NCI-H69 (cell line): ENCODE data around the gene AP4S1.
"Not testable (repeated sequence)": the region's sequence is repeated elsewhere in the genome, so short reads cannot be mapped to it uniquely, and the experiment has no call there.

Experiments
- DNase-seq: peaks from one replicate; lab custom pipeline; 2025; lab: John Stamatoyannopoulos, UW

The AP4S1 gene

DNA sequence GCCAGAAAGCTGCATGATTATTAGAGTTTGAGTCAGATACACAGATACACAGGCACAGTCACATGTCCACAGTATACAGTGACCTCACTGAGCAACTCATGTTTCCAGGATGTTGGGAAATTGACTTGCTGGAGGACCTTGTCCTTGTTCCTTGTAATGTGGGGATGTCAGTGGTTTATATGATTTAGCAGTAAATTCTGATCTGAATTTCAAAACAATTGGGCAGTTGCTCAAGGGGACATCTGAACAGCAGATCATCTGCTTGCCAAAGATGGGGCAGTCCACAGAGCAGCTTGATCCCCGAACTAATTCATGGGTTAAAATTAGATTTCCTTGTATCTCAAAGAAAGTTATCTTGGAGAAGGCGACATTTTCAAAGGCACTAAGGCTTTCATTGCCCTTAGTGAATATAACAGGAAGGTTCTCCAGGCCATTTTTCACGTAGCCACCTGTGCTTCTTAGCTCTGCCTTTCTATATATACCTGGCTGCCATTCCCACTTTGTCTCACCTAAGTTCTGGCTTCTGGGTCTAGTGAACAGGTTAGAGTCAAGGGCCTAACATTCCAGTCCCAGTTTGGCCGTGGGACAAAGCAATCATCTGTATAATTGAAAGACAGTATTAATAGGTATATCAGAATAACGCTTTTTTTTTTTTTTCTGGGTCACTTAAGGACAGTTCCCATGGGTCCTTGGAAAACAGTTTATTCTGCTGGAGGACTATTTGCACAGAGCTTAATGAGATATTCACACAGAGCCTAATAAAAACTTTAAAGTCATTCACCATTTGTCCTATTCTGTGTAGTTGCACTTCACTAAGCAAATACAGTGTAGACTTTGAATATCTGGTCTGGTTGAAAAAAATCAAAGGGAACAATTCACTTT lies 65.7 kb downstream of the AP4S1 start:
- DNase-seq, result peak; percentile 75

DNA sequence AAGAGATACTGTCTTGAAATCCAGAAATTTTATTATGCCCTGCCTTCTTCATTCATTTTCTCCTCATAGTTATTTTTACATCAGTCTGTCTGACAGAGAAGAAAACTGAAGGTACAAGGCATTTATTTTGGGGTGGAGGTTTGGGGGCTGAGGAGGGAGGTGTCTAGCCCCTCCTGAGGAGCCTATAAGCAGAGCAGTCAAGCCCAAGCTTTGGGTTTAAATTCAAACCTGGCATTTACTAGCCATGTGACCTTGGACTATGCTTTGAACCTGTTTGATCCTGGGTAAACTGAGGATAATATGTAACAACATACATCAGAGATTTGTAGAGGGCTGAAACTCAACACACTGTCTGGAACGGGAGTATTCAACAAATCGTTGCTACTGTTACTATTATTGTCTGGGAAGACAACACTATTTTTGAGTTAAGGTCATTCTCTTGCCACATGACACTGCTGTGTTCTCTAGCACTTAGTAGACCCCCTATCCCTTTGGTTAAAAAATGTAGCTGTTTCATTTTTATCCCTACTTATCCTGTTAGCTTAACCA lies 66.8 kb downstream of the AP4S1 start:
- no peak for DNase-seq

DNA sequence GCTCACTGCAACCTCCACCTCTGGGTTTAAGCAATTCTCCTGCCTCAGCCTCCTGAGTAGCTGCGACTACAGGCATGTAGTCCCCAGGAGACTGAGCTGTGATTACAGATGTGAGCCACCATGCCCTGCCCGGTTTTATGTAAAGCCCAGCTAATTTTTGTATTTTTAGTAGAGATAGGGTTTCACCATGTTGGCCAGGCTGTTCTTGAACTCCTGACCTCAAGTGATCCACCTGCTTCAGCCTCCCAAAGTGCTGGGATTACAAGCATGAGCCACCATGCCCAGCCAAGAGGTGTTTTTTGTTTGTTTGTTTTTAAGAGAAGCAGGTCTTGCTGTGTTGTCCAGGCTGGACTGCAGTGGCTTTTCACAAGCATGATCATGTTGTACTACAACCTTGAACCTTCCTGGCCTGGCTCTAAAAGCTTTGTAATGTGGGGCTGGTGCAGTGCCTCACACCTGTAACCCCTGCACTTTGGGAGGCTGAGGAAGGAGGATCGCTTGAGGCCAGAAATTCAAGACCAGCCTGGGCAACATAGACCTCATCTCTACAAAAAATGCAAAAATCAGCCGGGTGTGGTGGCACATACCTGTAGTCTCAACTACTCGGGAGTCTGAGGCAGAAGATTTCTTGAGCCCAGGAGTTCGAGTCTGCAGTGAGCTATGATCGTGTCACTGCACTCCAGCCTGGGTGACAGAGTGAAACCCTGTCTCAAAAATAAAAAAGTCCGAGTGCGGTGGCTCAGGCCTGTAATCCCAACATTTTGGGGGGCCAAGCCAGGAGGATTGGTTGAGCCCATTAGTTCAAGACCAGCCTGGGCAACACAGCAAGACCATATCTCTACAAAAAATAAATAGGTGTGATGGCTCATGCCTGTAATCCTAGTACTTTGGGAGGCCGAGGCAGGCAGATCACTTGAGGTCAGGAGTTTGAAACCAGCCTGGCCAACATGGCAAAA lies 68.7 kb downstream of the AP4S1 start:
- DNase-seq, result not testable (repeated sequence)

DNA sequence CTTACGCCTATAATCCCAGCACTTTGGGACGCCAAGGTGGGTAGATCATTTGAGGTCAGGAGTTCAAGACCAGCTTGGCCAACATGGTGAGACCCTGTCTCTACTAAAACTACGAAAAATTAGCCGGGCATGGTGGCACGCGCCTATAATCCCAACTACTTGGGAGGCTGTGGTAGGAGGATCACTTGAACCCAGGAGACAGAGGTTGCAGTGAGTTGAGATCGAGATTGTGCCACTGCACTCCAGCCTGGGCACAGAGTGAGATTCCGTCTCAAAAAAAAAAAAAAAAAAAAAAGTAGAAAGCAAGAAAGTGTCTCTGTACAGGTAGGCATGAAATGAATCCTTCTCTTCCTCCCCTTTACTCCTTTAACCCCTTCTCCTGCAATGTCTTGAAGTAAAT lies 70.4 kb downstream of the AP4S1 start:
- not testable (repeated sequence) for DNase-seq

DNA sequence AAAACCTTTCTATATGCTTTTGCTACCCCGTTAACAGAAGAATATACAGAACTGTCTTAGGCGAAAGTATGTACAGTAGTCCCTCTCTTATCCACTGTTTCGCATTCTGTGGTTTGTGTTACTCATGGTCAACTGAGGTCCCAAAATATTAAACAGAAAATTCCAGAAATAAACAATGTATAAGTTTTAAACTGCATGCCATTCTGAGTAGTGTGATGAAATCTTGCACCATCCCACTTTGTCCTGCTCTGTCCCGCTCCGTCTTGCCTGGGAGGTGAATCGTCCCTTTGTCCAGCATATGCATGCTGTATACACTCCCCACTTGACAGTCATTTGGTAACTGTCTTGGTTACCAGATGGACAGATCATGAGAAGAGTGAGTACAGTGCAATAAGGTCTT lies 70.8 kb downstream of the AP4S1 start:
- DNase-seq, result no peak

DNA sequence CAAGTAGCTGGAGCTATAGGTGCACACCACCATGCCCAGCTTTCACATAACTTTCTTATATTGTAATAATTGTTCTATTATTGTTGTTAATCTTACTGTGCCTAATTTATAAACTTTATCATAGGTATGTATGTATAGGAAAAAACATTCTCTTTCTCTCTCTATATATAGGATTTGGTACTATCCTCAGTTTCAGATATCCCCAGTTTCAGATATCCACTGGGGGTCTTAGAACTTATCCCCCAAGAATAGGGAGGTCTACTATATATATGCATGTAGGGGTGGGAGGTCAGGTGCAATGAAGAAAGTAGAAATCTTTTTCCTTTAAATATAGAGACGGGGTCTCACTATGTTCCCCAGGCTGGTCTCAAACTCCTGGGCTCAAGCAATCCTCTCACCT lies 71.6 kb downstream of the AP4S1 start:
- DNase-seq, result no peak

DNA sequence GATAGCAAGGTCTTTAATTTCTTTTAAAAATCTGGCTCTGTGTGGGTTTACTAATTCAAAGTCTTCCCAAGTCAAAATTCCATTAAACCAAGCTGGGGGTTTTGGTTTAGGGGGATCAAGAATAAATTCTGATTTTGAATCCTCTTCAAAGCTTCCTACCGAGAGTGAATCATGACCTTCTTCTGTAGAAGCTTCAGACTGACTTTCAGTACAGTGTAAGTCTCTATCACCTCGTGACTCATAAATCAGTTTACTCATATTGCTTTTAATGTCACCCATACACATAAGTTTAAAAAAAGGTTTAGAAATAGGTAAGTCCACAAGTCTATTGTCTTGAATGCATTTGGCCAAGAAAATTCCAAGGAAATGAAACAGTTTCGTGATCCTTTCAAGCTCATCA lies 81.3 kb downstream of the AP4S1 start:
- DNase-seq, result no peak

DNA sequence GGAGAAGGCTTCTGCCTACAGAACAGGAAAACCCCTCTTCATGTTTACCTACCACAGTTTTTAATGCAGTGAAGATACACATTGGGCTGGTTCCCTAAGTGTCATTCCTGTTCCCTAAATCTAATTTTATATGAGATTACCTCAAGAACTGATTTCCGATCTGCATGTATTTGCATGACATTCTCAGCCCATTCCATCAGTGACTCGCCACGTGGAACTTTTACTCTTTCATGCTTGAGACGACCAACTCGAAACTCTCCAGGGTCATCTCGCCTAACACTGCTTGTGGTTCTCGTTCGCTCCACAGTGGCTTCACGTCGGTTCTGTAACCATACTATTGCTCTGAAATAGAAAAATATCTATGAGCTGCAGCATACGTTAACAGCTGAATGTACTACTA lies 83.8 kb downstream of the AP4S1 start:
- DNase-seq, result no peak

DNA sequence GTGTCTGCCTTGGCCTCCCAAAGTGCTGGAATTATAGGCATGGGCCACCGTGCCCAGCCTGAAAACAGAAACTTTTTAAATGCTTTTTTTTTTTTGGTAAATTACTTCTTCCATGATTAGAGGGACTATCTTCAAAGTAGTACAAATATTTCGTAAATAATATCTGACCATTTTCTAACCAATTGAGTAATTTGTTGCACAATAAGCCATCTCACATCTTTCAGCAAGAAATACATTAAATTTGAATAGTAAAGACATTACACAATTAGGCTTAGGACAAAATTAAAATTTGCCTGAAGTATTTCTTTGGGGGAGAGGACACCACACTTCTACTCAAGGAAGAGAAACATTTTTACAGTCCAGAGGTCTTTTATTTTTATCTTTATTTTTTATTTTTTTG lies 85.4 kb downstream of the AP4S1 start:
- DNase-seq, result no peak

DNA sequence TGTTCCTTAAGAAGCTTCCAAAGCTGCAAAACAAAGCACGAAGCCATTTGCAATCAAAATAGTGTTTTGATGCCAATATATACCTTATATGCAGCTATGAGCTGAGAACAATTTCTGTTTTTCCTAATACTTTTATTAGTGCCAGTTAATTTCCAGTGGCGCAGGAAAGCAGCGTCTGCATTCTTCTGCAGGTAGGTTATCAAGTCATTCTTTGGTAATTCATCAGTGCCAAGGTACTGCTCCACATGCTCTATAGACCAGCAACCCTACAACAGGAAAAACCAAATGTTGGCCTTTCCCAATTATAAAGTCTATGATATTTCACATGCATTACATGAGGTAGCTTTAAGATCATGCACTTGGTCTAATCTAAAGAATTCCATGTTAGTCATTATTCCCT lies 88.3 kb downstream of the AP4S1 start:
- no peak for DNase-seq

DNA sequence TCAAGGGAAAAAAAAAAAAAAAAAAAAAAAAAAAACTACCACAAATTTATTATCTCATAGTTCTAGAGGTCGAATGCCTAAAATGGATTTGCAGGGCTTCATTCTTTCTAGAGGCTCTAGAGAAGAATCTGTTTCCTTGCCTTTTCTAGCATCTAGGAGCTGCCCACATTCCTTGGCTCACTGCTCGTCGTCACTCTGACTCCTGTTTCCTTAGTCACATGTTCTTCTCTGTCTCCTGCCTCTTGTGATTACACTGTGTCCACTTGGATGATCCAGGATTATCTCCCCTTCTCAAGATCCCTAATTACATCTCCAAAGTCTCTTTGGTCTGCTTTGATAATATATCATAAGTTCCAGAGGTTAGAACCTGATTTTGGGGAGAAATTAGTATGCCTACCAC lies 93.4 kb downstream of the AP4S1 start:
- DNase-seq, result no peak

DNA sequence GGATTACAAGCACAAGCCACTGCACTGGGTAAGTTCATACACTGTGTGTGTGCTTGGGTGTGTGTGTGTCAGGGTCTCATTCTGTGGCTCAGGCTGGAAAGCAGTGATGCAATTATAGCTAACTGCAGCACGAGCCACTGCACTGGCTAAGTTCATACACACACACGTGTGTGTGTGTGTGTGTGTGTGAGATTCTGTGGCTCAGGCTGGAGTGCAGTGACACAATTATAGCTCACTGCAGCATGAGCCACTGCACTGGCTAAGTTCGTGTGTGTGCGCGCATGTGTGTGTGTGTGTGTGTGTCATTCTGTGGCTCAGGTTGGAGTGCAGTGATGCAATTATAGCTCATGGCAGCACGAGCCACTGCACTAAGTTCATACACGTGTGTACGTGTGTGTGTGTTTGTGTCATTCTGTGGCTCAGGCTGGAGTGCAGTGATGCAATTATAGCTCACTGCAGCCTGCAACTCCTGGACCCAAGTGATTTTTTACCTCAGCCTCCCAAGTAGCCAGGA lies 96.7 kb downstream of the AP4S1 start:
- no peak for DNase-seq

DNA sequence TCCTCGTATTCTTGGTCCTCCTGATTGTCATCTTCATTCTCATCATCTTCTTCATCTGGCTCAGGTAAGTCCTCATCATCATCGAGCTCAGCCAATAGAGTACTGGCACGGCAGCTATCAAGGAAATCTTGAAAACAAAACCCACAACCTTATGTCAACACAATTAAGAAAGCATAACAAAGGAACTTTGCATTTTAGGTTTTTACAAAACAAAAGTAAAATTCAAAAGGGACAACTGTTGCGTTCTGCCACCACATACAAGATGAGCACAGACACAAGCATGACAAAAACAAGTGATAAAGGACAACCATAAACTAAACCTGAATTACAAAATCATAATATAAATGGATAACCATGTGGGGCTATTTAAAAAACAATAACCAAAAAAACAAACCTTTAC lies 97.5 kb downstream of the AP4S1 start:
- DNase-seq, result no peak

DNA sequence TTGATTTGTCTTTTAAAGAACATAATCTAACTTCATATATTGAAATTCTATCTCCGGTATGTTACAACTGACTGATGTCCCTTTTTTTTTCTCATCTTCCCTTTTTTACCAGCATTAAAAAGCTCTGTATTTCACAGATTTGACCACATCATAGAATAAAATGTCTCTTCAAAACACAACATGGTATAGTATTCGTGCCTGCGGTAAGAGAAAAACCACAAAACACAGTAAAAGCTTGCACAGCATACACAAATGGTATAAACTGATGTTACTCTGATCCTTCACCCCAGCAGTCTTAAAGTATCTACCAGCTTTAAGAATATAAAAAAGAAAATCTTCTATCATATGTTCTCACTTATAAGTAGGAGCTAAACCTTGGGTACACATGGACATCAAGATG lies 98.7 kb downstream of the AP4S1 start:
- DNase-seq, result no peak

DNA sequence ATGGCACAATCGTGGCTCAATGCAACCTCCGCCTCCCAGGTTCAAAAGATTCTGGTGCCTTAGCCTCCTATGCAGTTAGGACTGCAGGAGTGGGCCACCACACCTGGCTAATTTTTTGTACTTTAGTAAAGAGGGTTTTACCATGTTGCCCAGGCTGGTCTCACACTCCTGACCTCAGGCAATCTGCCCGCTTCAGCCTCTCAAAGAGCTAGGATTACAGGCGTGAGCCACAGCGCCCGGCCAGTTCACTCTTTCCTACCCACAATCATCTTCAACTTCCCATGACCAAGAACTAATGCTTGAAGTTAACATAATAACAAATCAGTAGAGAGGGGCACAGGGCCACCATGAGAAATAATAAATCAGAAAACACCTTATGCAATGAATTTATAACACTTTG lies 99.8 kb downstream of the AP4S1 start:
- no peak for DNase-seq

DNA sequence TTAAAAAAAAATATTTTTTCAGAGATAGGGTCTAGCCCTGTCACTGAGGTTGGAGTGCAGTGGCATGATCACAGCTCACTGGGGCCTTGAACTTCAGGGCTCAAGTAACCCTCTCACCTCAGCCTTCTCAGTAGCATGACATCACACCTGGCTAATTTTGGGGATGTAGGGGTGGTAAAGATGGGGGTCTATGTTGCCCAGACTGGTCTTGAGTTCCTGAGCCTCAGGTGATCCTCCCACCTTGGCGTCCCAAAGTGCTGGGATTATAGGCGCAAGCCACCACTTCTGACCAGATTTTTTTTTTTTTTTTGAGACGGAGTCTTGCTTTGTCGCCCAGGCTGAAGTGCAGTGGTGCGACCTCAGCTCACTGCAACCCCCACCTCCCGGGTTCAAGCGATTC lies 101.2 kb downstream of the AP4S1 start:
- DNase-seq, result no peak

DNA sequence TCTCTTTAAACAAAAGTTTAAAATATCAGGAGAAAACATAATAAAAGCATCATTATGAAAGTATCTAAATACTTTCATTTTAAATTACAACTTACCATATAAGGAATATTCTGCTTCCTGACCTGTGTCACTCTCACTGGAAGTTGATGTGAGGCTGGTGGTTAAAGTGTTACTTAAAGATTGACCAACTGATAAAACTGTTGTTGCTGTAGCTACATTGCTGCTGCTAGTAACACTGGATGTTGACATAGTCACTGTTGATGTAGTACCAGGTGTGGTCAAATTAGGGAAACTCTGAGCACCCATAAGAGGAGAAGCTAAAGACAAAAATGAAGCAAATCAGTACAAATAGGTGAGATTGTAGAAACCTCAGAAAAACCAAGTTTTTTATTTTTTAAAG lies 102.2 kb downstream of the AP4S1 start:
- DNase-seq, result no peak

DNA sequence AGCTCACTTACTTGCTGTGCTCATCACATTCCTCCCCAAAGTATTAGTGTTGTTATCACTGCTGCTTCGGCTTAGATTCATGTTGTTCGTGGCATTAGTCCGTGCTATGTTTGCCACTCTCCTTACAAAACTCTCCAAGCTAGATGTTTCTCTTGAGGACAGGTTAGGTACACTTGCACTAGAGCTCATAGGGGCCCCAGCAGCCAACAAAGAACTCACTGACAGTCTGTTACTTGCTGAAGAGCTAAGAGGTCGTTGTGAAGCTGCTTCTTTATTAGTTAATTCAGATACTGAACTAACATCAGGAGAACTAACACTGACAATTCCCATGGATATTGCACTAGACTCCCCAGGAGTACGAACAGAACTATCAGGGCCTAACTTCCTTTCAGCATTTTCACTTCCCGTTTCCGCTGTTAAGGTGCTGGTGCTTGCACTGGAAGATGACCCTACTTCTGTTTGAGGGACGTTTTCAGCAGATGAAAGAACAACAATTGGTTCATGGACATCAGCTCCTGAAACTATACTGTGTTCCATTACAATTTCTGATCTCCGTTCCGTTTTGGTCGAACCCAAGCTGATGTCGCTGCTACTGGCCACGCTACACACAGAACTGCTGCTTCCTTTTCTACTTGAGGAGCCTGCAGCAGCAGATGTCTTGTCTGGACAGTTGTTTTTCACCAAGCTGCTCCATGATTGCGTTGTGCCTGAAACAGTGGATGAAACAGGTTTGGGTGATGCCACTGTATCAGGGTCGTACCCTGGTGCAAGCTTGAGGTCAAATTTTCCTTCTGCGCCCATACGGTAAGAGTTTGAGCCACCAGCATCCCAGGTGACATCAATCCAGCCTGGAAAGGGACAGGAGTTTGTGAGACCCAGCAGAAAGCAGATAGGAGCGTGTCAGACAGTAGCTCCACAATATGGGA lies 103.4 kb downstream of the AP4S1 start:
- no peak for DNase-seq

DNA sequence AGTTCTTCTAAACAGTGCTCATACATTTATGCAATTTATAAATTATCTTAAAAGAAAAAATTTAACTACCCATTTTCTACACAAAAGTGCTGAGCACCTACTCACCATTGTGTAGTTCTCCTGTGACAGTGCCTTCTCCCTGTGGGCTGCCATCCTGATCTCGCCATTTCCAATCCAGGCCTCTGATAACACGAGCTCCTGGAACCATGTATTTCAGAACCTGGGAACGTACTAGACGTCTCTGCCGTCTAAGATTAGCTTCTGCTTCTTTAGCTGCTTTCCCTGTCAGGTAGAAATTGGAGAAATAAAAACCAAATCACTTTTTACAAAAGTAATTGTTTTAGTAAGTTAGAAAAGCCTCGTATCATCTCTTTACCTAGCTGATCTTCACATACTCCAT lies 107.7 kb downstream of the AP4S1 start:
- no peak for DNase-seq

DNA sequence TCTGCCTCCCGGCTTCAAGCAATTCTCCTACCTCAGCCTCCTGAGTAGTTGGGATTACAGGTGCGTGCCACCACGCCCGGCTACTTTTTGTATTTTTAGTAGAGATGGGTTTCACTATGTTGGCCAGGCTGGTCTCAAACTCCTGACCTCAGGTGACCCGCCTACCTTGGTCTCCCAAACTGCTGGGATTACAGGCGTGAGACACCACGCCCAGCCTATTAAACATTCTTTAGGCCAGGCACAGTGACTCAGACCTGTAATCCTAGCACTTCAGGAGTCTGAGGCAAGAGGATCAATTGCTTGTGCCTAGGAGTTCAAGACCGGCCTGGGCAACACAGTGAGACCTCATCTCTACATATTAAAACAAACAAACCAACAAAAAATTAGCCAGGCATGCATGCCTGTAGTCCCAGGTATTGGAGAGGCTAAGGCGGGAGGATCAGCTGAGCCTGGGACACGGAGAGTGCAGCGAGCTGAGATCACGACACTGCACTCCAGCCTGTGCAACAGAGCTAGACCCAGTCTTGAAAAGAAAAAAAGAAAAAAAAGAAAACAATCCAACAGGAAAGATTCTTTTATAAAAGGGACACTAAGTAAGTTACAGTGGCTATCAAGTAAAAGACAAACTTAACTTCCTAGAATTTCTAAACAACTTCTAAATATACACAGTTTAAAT lies 111.9 kb downstream of the AP4S1 start:
- DNase-seq, result no peak

DNA sequence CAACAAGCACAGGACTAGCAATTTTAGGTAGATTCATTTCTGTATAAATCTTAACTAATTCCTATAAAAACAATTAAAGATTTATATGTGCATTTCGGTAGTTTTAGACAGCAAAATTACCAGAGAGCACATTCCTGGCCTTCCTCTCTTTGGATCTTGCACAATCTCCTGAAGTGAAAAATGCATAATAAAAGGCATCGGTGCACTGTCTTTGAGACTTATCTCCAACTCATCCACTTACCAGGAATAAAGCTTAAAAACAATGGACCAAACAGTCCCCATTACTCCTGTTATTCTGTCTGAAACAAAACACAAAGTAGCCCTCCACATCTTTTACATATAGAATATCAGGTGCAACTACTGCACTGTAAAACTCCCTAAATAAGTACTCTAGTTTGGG lies 112.9 kb downstream of the AP4S1 start:
- DNase-seq, result no peak
